ENCODE measurements around the gene PIGX. TPM values are rescaled to one million over a fixed set of nuclear protein-coding genes. Genes with fewer than 3 reads are reported as not detected.

Gene PIGX
- total RNA-seq, 1 experiment from 2014 or later = 24.6 TPM

DNA sequence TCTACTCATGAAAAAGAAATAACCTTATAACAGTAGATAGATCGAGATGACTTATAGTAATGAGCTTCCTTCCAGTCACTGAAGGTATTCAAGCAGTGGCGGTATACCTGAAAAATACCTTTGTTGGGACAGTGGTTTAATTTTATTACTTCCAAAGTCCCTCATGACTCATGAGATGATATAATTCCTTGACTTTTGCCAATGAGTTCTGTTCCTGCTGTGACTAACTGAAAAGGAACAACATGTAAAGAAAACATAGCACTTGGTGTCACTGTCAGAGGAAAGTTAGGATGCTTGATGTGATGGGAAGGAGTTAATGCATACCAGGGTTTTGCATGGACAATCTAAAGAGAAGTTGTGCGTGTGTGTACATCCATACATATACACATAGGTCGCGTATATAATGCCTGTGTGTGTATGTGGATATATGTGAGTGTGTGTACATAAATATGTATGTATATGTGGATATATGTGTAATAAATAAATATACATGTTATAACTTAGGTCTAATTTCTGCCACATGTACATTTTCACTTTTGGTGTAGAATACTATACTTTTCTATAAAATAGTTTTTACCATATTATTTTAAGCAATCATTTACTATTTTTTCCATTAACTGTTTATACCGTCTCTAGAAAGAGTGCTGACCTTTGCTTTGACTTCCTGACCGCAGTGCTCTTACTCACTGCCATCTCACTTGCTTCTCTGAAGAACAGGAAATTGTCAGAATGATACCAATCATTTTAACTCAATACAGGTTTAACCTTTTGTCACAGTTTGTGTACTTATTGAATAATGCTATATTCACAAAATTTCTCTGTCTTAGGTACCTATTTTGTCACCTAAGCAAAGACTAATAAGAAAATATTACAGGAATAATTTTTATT lies 14.9 kb downstream of the PIGX start:
- Mint-ChIP-seq H3K4me1 (ENCODE audit: low read depth, unreplicated experiment) (no peaks in the 10 kb centered on the region), H3K27ac (ENCODE audit: unreplicated experiment) (no peak overlapping the region), H3K4me3 (ENCODE audit: unreplicated experiment) (no peak overlapping the region), H3K27me3 (ENCODE audit: insufficient read depth, unreplicated experiment) (no peaks in the 10 kb centered on the region), H3K36me3 (ENCODE audit: insufficient read depth, unreplicated experiment) (peaks cover 7% of the 10 kb centered on the region), H3K9me3 (ENCODE audit: unreplicated experiment) (no peaks in the 10 kb centered on the region)
- ChIA-PET CTCF (no interaction called here), POLR2A (no interaction called here)
- no peaks in the 10 kb centered on the region; the same call in 1 of the 2 replicates for H3K36me3 ChIP-seq (ENCODE audit: control insufficient read depth, insufficient read depth, low read length)
- BruUV-seq (replicated peaks) = no TSS peak
- TF ChIP-seq, protein P1, sequence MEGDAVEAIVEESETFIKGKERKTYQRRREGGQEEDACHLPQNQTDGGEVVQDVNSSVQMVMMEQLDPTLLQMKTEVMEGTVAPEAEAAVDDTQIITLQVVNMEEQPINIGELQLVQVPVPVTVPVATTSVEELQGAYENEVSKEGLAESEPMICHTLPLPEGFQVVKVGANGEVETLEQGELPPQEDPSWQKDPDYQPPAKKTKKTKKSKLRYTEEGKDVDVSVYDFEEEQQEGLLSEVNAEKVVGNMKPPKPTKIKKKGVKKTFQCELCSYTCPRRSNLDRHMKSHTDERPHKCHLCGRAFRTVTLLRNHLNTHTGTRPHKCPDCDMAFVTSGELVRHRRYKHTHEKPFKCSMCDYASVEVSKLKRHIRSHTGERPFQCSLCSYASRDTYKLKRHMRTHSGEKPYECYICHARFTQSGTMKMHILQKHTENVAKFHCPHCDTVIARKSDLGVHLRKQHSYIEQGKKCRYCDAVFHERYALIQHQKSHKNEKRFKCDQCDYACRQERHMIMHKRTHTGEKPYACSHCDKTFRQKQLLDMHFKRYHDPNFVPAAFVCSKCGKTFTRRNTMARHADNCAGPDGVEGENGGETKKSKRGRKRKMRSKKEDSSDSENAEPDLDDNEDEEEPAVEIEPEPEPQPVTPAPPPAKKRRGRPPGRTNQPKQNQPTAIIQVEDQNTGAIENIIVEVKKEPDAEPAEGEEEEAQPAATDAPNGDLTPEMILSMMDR (IDR thresholded peaks at IDR 0.05; ENCODE audit: insufficient read depth in 1 of 2, low read depth in 1 of 2, low read length in 1 of 2, severe bottlenecking in 1 of 2, unreplicated experiment in 1 of 2) = no peak
- no peaks in the 10 kb centered on the region for H3K27me3 ChIP-seq (replicated peaks; ENCODE audit: control insufficient read depth, insufficient read depth, low read length)
- no peak for DNase-seq
- intact Hi-C loops (cut with micrococcal nuclease; ENCODE audit: unreplicated experiment) = no loop called here
- H3K9me3 ChIP-seq = no peaks in the 10 kb centered on the region
- H3K4me3 ChIP-seq (ENCODE audit: low read depth, low read length) = no peak overlapping the region
- no peaks in the 10 kb centered on the region for H3K4me1 ChIP-seq

DNA sequence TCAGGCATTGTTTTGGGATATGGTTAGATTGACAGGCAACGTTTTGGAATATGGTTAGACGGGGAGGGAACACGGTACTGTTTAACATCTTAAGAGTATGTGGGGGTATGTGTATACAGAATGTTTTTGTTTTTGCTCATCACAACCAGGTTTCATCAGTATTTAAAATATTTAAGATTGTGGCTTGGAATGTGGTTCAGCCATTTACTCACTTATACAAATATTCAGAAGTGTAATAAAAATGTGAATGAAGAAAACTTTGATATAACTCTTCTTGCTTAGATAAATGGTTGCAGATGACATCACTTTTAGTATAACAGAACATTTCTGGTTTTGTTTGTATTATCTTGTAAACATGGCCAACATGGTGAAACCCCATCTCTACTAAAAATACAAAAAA lies 23.6 kb downstream of the PIGX start:
- no TSS peak for BruUV-seq (replicated peaks)
- H3K4me1 Mint-ChIP-seq (ENCODE audit: low read depth, unreplicated experiment) = peaks cover 5% of the 10 kb centered on the region
- peaks cover 10% of the 10 kb centered on the region for H3K9me3 Mint-ChIP-seq (ENCODE audit: unreplicated experiment)
- ChIA-PET POLR2A (no interaction called here), CTCF (no interaction called here)
- no peaks in the 10 kb centered on the region for H3K27me3 Mint-ChIP-seq (ENCODE audit: insufficient read depth, unreplicated experiment)
- Histone ChIP-seq H3K27me3 (replicated peaks; ENCODE audit: control insufficient read depth, insufficient read depth, low read length) (no peaks in the 10 kb centered on the region; the same call in 1 of the 2 replicates), H3K36me3 (ENCODE audit: control insufficient read depth, insufficient read depth, low read length) (no peaks in the 10 kb centered on the region), H3K9me3 (no peaks in the 10 kb centered on the region), H3K4me1 (no peaks in the 10 kb centered on the region), H3K4me3 (ENCODE audit: low read depth, low read length) (no peak overlapping the region)
- TF ChIP-seq, protein P1 (IDR thresholded peaks at IDR 0.05; ENCODE audit: insufficient read depth in 1 of 2, low read depth in 1 of 2, low read length in 1 of 2, severe bottlenecking in 1 of 2, unreplicated experiment in 1 of 2) = no peak
- H3K4me3 Mint-ChIP-seq (ENCODE audit: unreplicated experiment) = no peak overlapping the region
- intact Hi-C loops (cut with micrococcal nuclease; ENCODE audit: unreplicated experiment) = no loop called here
- no peak overlapping the region for H3K27ac Mint-ChIP-seq (ENCODE audit: unreplicated experiment)
- H3K36me3 Mint-ChIP-seq (ENCODE audit: insufficient read depth, unreplicated experiment) = peaks cover 19% of the 10 kb centered on the region
- DNase-seq = no peak

DNA sequence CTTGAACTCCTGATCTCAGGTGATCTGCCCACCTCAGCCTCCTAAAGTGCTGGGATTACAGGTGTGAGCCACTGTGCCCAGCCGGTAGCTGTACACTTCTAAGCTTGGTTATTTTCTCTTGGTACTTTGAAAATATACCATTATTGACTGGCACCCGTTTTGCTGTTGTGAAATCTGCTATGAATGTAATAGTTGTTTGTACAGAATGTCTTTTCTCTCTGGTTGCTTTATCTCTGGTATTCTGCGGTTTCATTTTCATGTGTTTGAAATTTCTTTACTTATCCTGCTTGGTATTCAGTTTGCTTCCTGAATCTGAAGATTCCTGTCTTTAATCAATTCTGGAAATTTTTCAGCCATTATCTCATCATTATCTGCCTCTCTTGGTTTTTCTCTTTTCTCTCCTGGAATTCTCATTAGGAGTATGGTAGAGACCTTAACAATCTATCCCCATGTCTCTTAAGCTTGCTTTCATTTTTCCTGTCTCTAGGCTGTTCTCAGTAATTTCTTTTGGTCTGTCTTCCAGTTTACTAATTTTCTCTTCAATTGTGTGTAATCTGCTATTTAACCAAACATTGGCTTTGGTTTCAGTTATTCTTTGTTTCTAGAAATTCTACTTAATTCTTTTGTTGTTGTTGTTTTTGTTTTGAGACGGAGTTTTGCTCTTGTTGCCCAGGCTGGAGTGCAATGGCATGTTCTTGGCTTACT lies 24.6 kb downstream of the PIGX start:
- no peaks in the 10 kb centered on the region for H3K27me3 Mint-ChIP-seq (ENCODE audit: insufficient read depth, unreplicated experiment)
- no peaks in the 10 kb centered on the region; the same call in 1 of the 2 replicates for H3K4me1 ChIP-seq
- H3K9me3 ChIP-seq = no peaks in the 10 kb centered on the region
- intact Hi-C loops (cut with micrococcal nuclease; ENCODE audit: unreplicated experiment) = no loop called here
- no peaks in the 10 kb centered on the region for H3K36me3 ChIP-seq (ENCODE audit: control insufficient read depth, insufficient read depth, low read length)
- H3K36me3 Mint-ChIP-seq (ENCODE audit: insufficient read depth, unreplicated experiment) = peaks cover 24% of the 10 kb centered on the region
- ChIA-PET CTCF (interaction anchor here (0.6 kb wide), 1 partner anchor 92 kb away, joined by 6 read pairs; no protein-coding TSS in a partner anchor), POLR2A (no interaction called here)
- H3K9me3 Mint-ChIP-seq (ENCODE audit: unreplicated experiment) = peaks cover 10% of the 10 kb centered on the region
- H3K4me3 Mint-ChIP-seq (ENCODE audit: unreplicated experiment) = no peak overlapping the region
- no TSS peak for BruUV-seq (replicated peaks)
- H3K4me1 Mint-ChIP-seq (ENCODE audit: low read depth, unreplicated experiment) = peaks cover 13% of the 10 kb centered on the region
- H3K27ac Mint-ChIP-seq (ENCODE audit: unreplicated experiment) = peak overlapping the region; percentile 34
- no peak overlapping the region for H3K4me3 ChIP-seq (ENCODE audit: low read depth, low read length)
- H3K27me3 ChIP-seq (replicated peaks; ENCODE audit: control insufficient read depth, insufficient read depth, low read length) = no peaks in the 10 kb centered on the region; the same call in 1 of the 2 replicates
- TF ChIP-seq, protein P1 (IDR thresholded peaks at IDR 0.05; ENCODE audit: insufficient read depth in 1 of 2, low read depth in 1 of 2, low read length in 1 of 2, severe bottlenecking in 1 of 2, unreplicated experiment in 1 of 2) = no peak
- no peak for DNase-seq

Measured in Caco-2 (cell line).